Stimulated activated CD8-positive, alpha-beta memory T cell treated with anti-CD3 and anti-CD28 coated beads, Interleukin-15, amount 100 ng/mL, for 48 hours (primary cell): ENCODE measurements around the gene ZNF423.
"Not testable (repeated sequence)": the region's sequence is repeated elsewhere in the genome, so short reads cannot be mapped to it uniquely, and the experiment has no call there.

Experiments used
- DNase-seq, 2 donors: peaks; one replicate each; pipeline ENCODE4 v3.0.0-alpha.2; 2020; ENCODE audit warnings: low read depth in 2 of 2

The ZNF423 gene

GRCh38 chr16:49855822-49856671, at the start of gene ZNF423:
ZNF423 (minus strand) TSS chr16:49856112; CDS start chr16:49855774, 338 bp downstream.
- no peak for DNase-seq

DNA sequence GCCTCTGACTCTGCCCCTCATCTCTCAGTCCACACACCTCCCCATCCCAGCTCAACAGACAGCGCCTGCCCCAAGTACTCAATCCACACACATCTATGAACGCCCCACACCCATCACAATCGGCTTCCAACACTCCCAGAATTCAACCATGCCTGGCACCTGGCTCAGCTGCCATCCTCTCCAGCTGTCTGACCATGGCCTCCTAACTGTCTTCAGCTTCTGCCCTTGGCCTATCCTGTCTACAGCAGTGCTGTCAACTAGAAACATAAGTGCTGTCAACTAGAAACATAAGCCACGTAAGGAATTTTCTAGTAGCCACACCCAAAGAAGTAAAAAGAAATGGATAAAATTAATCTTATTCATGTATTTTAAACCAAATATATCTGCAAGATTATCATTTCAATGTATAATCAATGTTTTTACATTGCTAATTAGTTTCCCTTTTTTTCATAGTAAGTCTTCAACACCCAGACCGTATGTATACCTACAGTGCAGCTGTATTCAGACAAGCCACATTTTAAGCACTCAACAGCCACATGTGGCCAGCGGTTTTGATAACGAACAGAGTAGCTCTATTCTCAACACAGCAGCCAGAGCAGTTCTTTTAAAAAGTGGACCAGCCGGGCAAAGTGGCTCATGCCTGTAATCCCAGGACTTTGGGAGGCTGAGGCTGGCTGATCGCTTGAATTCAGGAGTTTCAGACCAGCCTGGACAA, 48.6 kb upstream of the ZNF423 start:
- DNase-seq, result no peak

DNA sequence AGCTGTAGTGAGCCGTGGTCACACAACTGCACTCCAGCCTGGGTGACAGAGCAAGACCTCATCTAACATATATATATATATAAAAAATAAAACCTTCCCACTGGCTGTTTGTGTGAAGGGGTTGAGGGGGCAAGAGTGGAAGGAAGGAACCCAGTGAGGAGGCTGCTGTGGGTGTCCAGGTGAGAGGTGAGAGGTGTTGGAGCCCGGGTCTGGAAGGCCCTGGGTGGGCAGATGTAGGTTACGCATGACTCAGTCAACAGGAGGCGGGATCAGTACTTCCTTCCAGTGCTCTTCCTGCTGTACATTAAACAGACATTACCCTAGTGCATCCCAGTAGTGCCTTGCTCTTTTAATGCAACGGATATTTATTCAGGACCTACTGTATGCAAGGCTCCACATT, 47.0 kb upstream of the ZNF423 start:
- no peak for DNase-seq

DNA sequence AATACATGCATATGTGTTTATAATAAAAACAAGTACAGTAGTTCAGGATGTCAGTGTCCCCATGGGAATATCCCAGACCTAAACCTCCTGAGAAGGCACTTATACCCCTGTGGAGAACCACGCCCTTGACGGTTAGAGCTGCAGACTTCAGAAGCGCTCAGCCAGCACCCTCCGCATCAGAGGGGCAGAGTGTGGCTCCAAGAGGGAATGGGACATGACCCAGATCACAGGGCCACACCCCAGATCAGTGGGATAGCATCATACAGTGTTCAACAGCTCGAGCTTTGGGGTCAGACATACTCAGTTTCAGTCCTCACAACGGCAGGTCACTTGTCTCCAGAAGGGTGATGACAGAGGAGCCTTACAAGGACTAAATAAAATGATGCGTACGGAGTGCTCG, 45.8 kb upstream of the ZNF423 start:
- no peak for DNase-seq

- DNase-seq, result no peak
Observed at GRCh38 chr16:49900875-49901274, 45.0 kb upstream of the ZNF423 start.

DNA sequence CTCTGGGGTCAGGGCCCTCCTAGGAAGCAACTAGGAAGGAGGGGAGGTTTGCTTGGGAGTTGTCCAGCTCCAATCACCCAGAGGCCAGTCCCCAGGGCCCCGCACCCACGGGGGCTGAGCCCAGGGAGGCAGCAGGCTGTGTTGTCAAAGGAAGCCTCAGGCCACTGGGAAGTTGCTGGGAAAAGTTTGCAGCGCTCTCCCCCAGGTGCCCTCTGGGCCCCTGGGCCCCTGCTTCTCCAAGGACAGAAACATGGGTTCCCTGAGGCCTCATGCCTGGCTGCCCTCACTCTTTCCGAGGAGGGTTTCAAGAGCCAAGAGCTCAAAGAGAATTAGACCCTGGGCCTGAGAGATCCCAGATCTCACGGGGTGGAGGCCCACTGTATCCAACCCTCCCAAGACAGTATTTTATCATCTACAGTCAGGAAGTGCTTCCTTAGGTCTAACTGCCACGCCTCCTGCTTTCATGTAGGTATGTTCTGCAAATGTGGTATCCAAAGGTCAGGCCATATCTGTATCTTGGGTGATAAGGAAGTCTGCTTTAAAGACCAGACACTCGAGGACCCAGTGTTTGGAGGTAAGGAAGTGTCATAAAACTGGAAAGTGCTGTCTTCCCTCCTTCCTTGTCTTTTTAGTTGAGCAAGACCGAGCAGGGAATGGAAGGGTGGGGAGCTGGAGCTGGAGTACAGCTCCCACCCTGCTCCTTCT, 44.2 kb upstream of the ZNF423 start:
- no peak for DNase-seq

GRCh38 chr16:49896447-49896964, 40.6 kb upstream of the ZNF423 start:
- no peak for DNase-seq

DNA sequence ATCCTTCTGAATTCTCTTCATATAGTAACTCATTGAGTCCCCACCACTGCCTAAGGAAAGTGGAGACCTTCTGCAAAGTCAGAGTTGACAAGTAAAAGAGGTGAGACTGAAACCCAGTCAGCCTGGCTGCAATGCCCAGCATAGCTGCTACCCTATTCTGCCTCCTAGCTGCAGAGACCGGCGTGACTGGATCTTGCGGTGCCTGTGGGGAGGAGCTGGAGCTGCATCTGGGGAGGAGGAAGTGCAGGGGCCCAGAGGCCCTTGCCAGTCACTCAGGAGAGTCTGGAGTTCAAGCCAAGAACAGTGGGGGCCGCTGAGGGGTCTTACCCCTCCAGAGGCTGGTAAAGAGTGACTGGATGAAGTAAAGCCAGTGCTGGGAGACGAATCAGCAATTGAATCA, 35.0 kb upstream of the ZNF423 start:
- DNase-seq, result no peak

- DNase-seq, result no peak
Observed at GRCh38 chr16:49889725-49890397, 33.9 kb upstream of the ZNF423 start.

DNA sequence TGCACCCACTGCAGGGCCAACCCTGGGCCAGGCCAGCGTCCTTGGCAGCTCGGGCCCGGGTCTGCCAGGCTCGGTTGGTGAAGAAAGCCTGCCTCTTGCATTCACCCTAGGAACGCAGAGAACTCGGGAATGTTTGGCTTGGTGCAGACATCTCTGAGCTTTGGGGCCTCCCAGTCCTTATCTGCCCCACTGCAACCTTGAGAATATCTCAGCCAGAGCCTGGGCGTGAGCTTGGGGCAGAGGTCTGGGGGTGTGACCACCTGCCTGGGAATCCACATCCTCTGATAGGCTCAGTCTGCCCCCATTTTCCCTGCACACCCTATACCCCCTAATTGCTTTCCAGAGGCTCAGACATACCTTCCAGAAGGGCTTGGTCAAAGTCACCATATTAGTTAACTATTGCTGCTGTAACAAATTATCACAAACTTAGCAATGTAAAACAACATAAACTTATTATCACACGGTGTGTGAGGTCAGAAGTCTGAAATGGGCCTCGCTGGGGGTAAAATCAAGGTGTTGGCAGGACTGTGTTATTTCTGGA, 30.7 kb upstream of the ZNF423 start:
- no peak for DNase-seq

DNA sequence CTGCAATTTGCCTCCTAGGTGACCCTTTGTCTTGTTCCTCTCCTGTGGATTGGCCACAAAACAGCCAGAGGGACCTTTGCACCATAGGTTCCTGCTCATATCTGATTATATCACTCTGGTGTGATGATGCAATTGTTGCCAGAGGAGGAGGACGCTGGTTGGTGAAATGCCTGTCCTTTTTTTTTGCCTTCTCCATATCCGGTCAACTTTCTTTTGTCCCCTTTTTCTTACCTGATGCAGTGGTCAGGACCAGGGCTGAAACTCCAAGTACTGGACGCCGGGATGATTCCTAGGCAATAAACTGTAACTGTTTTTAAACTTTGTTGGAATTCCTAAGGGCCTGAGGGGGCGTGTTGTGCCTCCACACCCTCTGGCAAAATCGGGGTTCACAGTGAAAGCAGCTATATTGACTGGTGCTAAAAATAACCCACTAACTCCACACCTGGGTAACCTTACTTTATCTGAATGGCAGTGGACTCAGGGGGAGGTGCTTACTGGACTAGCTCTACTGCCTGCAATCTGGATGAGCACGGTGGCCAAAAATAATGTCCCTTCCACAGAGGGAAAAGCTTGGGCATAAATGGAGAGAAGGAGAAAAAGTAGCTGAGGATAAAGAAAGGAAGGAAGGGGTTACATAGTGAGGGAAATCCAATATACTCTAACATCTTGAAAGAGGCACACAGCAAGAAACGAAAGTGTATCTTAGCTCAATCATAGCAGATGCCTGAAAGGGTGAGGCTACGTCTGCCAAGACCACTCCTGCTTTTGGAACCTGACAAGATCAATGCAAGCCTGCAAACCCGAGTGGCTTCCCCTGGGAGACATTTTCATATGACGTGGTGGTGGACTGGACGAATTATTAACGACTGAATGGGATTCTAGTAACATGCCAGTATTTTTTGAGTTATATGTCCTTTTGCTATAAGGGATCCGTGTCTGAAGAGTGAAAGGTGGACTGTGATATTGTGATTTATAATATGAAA, 28.4 kb upstream of the ZNF423 start:
- no peak for DNase-seq

GRCh38 chr16:49883076-49884014, 27.4 kb upstream of the ZNF423 start:
- no peak for DNase-seq

DNA sequence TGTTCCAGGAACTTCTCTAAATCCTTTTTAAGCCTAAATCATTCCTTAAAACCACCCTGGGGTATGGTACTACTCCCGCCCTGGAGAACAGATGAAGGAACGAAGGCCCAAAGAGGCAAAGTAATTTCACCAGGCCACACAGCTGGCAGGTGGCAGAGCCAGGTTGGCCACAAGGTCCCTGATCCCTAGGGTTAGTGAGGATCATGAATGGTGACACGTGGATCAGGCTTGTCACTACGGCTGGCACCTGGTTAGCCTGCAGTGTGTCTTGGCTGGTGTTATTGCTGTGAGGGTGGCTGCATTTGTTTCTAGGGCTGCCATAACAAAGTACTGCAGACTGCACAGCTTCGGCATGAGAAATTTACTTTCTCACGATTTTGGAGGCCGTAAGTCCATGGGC, 26.0 kb upstream of the ZNF423 start:
- DNase-seq, result no peak

- DNase-seq, result not testable (repeated sequence)
Observed at GRCh38 chr16:49878540-49878939, 22.6 kb upstream of the ZNF423 start.

GRCh38 chr16:49876716-49877129, 20.8 kb upstream of the ZNF423 start:
- DNase-seq, result peak in 1 of 2 donors; percentile 26

- no peak for DNase-seq
Observed at GRCh38 chr16:49875806-49876715, 20.1 kb upstream of the ZNF423 start.

DNA sequence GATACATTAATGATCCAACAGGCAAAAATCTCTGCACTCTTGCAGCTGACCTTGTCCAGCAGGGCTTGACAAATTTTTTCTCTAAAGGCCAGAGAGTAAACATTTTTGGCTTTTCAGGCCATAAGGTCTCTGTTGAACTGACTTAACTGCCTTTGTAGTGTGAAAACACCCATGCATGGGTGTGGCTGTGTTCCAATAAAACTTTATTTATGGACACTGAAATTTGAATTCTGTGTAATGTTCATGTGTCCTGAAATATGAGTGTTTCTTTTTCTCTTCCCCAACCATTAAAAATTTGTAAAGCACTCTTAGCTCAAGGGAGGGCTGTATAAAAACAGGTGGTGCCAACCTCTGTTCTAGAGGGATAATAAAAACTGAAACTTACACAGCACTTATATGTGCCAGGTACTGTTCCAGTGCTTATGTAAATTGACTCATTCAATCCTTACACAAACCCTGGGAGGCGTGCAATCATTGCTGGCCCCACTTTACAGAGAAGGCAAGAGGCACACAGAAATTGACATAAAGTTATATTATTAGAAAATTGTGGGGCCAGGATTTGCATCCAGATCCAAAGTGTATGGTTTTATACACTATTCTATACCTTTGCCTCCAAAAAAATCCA, 18.8 kb upstream of the ZNF423 start:
- DNase-seq, result no peak
